Stimulated activated CD4-positive, alpha-beta T cell treated with anti-CD3 and anti-CD28 coated beads, TNF-alpha, amount 100 ng/mL, for 48 hours (primary cell): ENCODE measurements around the gene MMP24.
A peak's percentile ranks its signal among the peaks of the same experiment; 100 is the strongest.
"Not testable (repeated sequence)": the region's sequence is repeated elsewhere in the genome, so short reads cannot be mapped to it uniquely, and the experiment has no call there.

ENCODE experiments used
- DNase-seq, 3 donors: peaks; one replicate each; pipeline ENCODE4 v3.0.0-alpha.2; 2020; ENCODE audit warnings: low read depth in 3 of 3

MMP24 gene

DNA sequence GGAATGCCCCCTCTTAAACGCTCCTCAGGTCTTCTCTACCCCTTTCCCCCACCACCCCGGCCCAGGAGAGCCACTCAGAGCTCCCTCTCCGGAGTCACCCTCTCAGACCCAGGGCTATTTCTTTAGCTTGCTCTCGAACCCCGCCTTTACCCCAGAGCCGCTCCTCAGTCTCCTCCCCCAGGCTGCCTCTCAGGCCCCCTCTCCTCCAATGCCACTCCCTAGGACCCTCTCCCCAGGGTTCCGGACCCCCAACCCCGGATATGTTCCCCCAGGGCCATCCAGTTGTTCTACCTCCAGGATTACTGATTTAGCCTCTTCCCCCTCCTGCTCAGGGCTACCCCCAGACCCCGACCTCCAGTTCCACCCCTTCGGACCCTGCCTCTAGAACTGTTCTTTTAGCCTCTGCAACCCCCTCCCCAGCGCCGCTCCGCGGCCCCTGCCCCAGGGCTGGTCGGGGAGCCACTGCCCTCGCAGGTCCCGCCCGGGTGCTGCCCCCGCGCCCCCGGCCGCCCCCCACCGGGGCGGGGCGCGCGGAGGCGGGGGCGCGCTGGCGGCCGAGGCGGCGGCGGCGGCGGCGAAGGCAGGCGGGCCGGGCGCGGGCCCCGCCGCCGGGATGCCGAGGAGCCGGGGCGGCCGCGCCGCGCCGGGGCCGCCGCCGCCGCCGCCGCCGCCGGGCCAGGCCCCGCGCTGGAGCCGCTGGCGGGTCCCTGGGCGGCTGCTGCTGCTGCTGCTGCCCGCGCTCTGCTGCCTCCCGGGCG, at the start of gene MMP24:
TSS of gene MMP24 (plus strand) at position 565 of the 758 bp plus-strand sequence. CDS start at position 614, 49 bp downstream.
- no peak for DNase-seq

DNA sequence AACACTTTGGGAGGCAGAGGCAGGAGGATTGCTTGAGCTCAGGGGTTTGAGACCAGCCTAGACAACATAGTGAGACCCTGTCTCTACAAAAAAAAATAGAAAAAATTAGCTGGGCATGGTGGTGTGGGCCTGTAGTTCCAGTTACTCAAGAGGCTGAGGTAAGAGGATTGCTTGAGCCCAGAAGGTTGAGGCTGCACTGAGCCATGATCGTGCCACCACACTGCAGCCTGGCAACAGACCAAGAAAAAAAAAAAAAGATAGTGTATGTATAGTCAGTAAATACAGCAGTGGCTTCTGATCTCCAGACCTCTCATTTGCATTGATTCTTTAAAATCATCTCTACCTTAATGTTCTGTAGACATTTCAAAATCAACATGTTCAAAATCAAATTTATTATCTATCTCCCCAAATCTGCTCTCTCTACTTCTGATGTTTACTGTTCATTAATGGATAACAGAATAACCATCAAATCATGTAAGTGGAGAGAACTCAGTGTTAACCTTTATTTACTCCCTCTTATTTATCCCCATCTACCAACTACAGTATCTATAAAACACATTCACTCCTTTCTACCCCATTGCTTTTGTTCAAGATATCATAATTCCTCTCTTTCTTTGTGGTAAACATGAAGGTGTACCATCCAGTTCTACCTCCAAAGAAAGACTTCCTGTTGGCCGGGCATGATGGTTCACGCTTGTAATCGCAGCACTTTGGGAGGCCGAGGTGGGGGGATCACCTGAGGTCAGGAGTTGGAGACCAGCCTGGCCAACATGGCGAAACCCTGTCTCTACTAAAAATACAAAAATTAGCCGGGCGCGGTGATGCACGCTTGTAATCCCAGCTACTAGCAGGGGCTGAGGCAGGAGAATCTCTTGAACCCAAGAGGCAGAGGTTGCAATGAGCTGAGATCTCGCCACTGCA, 46.9 kb upstream of the MMP24 start:
- no peak for DNase-seq

DNA sequence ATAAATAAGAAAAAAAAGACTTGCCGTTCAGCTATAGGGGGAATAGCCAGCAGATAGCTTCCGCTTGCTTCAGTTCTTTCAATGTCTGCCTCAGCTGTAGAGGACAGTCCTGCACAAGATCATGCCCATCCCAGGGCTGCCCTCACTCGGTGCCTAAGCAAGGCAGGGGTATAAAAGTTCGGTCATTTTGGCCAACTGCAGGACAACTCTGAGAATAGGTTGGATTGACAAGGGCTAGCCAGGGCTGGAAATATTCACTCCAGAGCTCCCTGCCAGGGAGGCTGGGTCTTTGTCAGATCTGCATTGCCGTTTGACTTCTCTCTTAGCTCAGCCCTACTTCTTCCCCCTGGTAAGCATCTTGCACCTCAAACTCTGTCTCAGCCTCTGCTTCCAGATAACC, 46.2 kb upstream of the MMP24 start:
- DNase-seq, result no peak

DNA sequence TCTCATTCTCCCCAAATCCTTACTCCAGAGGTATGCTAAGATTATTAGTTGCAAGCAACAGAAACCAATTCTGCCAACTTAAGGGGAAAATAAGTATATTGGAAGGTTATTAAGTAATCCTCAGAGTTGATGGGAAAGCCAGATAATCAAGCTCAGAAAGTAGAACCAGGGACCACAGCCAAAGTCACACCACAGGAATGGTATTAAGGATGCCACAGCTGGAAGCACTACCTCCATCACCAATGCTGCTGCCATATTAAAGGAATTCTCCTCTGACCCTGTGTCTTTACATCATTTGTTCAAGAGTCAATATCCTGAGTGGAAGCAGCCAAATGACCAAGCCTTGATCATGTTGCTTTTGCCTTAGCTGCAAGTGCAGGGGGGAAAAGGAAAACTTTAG, 44.8 kb upstream of the MMP24 start:
- no peak for DNase-seq

DNA sequence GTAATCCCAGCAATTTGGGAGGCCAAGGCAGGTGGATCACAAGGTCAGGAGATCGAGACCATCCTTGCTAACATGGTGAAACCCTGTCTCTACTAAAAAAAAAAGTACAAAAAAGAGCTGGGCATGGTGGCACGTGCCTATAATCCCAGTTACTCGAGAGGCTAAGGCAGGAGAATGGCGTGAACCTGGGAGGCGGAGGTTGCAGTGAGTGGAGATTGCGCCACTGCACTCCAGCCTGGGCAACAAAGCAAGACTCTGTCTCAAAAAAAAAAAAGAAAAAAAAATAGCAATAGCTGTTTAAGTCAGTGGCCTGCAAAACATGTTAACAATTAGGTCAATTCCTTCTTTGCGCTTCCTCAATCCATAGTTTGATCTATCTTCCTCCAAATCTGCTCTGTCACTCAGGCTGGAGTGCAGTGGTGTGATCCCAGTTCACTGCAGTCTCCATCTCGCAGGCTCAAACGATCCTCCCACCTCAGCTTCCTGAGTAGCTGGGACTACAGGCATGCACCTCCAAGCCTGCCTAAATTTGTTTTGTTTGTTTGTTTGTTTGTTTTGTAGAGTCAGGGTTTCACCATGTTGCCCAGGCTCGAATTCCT, 39.7 kb upstream of the MMP24 start:
- not testable (repeated sequence) for DNase-seq

DNA sequence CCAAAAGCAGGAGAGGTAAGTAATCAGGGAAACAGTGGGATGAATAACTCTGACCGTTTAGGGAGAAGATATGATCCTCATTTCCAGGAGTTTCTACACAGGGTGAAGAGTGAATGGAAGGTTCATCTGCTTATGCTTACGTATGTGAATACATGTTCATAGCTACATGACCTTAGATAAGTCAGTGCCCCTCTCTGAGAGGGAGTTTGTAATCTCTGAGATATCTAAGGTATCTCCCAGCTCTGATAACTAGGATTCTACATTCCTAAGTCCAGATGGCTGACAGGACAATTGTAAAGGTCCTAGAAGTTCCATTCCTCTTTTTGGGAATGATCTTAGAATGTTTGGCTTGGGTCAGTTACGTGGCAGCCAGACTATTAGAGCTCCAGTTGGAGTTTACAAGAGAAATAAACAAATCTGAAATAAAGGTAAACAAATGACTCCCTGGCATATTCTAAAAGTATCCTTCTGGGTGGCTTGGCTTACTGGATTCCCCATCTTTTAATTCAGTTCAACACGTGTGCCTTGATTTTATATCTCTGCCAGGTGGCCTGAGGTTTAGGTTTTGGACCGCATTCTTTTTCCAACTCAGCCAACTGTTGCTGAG, 38.8 kb upstream of the MMP24 start:
- DNase-seq, result no peak

DNA sequence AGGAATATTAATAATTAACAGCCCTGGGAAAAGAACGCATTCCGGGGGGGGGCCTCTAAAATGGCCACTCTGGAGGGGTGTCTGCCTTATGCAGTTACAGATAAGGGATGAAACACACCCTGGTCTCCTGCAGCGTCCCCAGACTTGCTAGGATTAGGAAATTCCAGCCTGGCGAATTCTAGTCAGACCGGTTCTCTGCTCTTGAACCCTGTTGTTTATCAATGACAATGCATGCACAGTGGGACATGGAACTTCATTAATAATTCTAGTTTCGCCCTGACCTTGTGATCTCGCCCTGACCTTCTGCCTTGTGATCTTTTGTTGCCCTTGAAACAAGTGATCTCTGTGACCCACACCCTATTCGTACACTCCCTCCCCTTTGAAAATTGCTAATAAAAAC, 37.3 kb upstream of the MMP24 start:
- DNase-seq, result not testable (repeated sequence)

DNA sequence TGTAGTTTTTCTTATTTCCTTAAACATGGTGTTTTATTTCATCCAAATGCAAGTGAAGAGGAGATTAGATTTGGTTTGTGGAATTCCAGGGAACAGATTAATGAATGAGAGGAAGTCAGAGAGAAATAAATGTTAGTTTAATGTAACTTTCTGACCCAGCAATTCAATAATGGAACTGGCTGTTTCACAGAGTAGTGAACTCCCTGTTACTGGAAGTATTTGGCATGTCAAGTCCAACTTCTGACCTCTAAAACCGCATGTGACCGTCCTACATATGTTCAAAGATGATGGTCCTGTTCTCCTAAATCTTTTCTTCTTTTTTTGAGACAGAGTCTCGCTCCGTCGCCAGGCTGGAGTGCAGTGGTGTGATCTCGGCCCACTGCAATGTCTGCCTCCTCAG, 35.9 kb upstream of the MMP24 start:
- DNase-seq, result no peak

DNA sequence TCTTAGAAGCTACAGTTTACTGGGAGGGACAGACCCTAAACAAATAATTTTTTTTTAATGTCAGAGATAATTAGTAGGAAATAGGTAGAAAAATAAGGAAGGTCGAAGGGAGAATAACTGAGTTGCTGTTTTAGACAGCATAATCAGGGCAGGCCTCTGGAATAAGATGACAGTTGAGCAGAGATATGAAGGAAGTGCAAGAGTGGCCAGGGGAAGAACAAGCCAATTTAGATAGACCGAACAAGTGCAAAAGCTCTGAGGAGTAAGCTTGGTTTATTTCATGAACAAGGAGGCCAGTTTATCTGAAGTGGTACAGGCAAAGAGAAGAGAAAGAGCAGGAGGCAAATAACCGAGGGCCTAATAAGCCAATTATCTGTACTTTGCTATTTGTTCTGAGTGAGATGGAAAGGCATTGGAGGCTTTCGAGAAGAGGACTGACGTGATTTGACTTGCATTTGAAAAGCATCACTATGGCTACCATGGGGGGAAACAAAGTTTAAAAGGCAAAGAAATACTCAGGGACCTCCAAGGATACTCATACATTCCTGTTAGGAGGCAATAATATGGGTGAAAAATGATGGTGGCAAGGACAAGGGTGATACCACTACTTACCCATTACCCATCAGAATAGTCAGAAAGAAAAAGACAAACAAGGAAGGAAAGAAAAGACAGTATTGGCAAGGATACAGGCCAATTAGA, 34.9 kb upstream of the MMP24 start:
- DNase-seq, result no peak

DNA sequence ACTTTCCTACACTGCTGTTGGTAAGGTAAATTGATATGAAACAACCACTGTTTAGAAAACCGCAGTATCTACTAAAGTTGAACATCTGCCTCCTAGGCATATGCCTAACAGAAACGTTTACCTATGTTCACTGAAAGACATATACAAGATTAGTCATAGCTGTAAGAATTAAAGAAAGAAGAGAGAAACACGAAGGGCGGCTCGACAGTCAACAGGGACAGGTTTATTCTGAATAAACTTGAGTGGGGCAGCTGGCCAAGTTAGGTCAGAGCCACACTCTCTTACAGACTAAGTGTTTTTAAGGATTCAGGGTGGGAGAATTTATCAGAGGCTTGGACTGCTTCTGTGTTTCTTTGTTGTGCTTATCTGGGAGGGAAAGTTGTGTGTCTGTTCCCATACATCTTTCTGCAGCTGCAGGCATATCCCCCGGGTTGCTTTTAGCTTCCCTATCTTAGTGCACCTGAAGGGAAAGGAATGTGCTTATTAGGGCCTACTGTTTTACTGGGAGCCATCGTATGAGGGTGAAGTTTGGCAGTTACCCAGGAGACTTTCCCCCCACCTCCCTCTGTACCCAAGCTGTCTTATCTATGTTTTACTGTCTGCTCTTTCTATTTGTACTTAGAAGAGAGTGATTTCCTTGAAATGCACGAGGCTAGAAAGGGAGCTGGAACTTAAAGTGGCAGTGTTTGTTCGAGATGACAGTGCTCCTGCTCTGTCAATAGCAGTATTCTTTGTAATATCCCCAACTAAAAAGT, 34.2 kb upstream of the MMP24 start:
- DNase-seq, result no peak

DNA sequence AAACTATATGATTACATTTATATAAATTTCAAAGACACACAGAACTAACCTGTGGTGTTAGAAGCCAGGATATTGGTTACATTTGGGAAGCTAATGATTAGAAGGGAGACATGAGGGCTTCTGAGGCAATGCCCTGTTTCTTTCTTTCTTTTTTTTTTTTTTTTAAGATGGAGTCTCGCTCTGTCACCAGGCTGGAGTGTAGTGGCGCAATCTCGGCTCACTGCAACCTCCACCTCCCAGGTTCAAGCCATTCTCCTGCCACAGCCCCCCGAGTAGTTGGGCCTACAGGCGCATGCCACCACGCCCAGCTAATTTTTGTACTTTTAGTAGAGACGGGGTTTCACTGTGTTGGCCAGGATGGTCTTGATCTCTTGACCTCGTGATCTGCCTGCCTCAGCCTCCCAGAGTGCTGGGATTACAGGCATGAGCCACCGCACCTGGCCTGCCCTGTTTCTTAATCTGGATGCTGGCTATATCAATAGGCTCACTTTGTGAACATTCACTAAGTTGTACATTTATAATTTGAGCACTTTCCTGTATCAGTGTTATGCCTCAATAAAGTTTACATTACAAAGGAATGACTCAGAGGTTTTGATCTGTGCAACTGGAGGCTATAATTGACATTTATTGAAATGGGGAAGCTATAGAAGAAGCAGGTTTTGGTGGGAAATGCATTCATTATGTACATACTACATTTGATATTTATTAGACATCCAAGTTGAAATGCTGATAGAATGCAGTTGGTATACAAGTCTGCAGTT, 33.3 kb upstream of the MMP24 start:
- DNase-seq, result not testable (repeated sequence)

DNA sequence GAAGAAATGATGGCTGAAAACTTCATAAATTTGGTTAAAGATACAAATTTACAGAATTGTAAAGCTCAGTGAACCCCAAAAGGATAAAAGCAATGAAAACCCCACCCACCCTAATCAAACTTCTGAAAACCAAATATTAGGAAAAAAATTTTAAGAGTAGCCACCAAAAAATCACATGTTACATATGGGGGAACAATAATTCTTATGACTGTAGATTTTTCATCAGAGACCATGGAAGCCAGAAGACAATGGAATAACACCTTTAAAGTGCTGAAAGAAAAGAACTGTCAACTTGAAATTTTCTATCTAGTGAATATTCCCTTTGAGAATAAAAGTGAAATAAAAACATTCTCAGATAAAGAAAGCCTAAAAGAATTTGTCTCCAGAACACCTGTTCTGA, 30.2 kb upstream of the MMP24 start:
- DNase-seq, result no peak

DNA sequence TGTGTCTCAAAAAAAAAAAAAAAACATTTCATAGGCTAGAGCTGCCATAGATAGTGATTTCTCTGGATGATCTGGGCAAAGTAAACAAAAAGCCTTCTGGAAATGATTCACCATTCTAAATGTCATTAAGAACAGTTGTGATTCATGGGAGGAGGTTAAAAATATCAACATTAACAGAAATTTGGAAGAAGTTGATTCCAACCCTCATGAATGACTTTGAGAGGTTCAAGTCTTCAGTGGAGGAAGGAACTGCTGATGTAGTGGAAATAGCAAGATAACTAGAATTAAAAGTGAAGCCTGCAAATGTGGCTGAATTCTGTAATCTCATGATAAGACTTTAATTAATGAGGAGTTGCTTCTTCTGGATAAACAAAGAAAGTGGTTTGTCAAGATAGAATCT, 26.8 kb upstream of the MMP24 start:
- DNase-seq, result no peak

DNA sequence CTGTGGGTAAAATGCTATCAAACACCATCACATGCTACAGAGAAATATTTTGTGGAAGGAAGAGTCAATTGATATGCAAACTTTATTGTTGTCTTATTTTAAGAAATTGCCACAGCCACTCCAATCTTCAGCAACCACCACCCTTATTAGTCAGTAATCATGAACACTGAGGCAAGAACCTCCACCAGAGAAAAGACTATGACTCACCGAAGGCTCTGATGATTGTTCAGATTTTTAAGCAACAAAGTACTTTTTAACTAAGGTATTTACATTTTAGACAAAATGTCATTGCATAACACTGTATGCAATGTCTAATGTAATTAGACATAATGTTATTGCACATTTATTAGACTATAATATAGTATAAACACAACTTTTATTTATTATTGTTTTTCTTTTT, 26.2 kb upstream of the MMP24 start:
- DNase-seq, result no peak

DNA sequence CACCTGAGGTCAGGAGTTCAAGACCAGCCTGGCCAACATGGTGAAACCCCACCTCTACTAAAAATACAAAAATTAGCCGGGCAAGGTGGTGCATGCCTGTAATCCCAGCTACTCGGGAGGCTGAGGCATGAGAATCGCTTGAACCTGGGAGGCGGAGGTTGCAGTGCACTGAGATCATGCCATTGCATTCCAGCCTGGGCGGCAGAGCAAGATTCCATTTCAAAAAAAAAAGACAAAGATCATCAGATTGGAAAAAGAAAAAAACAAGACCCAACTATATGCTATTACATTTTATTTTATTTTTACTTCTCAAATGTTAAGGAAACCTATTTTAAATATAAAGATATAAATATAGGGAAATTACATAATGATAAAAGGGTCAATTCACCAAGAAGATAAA, 25.0 kb upstream of the MMP24 start:
- DNase-seq, result not testable (repeated sequence)

DNA sequence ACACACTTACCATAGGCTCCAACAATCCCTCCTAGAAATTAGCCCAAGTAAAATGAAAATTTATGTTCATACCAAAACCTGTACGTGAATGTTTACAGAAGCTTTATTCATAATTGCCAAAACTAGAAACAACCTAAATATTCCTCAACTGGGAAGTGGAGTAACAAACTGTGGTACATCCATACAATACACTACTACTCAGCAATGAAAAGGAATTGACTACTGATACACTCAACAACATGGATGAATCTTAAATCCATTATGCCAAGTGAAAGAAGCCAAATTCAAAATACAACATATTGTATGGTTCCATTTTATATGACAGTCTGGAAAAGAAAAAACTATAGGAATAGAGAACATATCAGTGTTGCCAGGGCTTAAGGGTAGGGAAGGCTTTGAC, 19.7 kb upstream of the MMP24 start:
- no peak for DNase-seq

DNA sequence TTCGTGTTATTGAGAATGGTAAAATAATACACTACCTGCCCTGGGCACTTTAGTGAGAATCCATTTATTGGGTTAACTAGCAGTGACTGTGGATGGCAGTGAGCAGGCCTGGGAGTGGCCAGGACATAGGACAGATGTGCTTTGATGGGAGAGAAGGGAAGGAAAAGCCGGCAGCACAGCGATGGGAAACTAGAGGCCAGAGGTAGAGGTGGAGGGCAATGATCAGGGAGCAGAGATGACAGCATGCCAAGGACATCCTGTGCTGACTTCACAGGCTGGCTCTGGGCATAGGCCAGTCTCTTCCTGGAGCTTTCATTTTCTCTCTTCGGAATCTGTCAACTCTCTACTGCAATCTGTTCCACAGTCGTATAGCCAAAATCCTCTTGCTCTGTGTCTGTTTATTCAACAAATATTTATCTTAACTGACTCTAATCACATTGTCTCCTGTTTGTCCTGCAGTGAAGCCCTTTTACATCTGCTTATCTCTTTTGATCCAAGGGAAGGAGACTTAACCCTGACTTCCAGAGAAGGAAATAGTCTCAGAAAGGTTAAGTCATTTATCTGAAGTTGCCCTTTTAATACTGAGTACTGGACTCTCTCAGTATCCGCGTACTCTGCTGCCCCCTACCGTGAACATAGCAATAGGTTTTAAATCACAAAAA, 18.4 kb upstream of the MMP24 start:
- DNase-seq, result peak; percentile 49 to 78 (median 70)

DNA sequence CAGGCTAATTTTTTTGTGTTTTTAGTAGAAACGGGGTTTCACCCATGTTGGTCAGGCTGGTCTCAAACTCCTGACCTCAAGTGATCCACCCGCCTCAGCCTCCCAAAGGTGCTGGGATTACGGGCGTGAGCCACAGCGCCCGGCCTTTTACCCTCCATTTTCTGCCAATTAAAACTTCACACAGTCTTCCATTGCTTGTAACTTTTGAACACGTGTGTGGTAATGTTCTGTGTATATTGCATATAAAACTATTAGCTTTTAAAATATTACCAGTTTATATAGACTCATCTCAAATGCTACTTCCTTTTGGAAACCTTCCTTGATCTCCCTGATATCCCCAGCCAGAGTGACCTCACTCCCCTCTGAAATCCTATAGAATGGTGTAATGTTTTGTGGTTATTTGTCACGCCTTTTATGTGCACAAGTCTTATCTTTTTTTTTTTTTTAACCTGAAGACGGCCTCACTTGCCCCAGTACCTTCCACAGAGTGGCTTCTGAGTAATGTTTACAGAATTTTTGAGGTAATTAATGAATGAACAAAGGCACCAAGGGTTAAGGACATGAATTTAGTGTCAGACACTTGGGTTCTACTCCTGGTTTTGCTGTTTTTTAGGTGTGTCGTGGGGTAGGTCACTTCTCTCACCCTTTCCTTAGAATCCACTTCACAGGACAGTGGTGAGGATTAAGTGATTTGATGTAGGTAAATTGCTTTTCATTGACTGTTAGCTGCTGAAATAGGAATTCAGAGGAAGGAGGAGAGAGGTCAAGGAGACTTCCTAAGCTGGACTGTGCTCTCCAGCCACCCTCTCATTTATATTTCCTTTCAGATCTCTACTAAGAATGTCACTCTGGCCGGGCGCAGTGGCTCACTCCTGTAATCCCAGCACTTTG, 11.2 kb upstream of the MMP24 start:
- DNase-seq, result no peak
